ENCODE data around the gene HOXA6.

The HOXA6 gene

DNA sequence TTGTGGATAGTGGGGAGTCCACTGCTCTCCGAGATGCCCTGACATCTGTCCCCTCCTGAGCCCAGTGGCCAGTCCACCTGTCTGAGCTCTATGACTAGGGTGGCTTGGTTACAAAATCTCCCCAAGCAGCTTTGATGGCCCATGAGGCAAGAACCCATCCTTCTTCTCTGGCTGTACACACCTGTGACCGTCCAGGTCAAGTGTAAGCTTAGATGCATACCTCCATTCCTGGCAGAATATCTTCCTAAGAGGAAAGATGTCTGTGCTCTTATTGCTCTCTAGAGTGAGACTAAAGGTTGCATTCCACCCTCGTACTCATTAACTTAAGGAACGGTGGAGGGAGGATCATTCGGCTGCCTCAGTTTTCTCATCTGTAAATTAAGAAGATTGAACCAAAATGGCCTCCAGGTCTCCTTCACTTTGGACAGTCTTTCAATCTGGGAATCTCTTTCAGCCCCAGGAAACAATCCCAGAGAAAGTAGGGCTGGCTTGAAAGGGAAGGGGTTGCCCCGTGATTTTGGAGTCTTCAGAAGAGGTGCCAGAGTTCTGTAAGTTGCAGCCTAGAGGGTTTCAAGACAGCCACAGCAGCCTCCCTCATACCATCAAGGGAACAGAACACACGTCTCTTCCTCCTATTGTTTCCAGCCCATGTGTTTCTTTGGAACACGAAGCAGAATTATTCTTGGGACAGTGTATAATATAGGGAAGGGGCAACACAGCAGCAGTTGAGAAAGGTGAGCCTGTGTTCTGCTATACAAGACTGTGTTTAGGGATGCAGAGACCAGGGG, 22.5 kb downstream of the HOXA6 start:
- no peak for DNase-seq (ENCODE audit: low read depth in 1 of 2, low spot score in 1 of 2)
- Histone ChIP-seq H3K4me3 (replicated peaks; ENCODE audit: insufficient read depth, low read length) (no peak overlapping the region), H3K27ac (replicated peaks) (no peak overlapping the region), H3K27me3 (ENCODE audit: insufficient read depth, poor library complexity, severe bottlenecking) (peaks cover 4% of the 10 kb centered on the region)
- TF ChIP-seq SPI1 (IDR thresholded peaks at IDR 0.05; ENCODE audit: borderline replicate concordance, low read depth) (no peak), GABPA (IDR thresholded peaks at IDR 0.05; ENCODE audit: low read depth) (no peak), POLR2AphosphoS5 (IDR thresholded peaks at IDR 0.05; ENCODE audit: low read depth) (no peak)
- TF ChIP-seq, protein P1, sequence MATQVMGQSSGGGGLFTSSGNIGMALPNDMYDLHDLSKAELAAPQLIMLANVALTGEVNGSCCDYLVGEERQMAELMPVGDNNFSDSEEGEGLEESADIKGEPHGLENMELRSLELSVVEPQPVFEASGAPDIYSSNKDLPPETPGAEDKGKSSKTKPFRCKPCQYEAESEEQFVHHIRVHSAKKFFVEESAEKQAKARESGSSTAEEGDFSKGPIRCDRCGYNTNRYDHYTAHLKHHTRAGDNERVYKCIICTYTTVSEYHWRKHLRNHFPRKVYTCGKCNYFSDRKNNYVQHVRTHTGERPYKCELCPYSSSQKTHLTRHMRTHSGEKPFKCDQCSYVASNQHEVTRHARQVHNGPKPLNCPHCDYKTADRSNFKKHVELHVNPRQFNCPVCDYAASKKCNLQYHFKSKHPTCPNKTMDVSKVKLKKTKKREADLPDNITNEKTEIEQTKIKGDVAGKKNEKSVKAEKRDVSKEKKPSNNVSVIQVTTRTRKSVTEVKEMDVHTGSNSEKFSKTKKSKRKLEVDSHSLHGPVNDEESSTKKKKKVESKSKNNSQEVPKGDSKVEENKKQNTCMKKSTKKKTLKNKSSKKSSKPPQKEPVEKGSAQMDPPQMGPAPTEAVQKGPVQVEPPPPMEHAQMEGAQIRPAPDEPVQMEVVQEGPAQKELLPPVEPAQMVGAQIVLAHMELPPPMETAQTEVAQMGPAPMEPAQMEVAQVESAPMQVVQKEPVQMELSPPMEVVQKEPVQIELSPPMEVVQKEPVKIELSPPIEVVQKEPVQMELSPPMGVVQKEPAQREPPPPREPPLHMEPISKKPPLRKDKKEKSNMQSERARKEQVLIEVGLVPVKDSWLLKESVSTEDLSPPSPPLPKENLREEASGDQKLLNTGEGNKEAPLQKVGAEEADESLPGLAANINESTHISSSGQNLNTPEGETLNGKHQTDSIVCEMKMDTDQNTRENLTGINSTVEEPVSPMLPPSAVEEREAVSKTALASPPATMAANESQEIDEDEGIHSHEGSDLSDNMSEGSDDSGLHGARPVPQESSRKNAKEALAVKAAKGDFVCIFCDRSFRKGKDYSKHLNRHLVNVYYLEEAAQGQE (IDR thresholded peaks at IDR 0.05; ENCODE audit: insufficient replicate concordance, low read depth) = no peak
- TF ChIP-seq, protein P2, sequence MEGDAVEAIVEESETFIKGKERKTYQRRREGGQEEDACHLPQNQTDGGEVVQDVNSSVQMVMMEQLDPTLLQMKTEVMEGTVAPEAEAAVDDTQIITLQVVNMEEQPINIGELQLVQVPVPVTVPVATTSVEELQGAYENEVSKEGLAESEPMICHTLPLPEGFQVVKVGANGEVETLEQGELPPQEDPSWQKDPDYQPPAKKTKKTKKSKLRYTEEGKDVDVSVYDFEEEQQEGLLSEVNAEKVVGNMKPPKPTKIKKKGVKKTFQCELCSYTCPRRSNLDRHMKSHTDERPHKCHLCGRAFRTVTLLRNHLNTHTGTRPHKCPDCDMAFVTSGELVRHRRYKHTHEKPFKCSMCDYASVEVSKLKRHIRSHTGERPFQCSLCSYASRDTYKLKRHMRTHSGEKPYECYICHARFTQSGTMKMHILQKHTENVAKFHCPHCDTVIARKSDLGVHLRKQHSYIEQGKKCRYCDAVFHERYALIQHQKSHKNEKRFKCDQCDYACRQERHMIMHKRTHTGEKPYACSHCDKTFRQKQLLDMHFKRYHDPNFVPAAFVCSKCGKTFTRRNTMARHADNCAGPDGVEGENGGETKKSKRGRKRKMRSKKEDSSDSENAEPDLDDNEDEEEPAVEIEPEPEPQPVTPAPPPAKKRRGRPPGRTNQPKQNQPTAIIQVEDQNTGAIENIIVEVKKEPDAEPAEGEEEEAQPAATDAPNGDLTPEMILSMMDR (IDR thresholded peaks at IDR 0.05; ENCODE audit: insufficient read depth, low read length) = no peak

DNA sequence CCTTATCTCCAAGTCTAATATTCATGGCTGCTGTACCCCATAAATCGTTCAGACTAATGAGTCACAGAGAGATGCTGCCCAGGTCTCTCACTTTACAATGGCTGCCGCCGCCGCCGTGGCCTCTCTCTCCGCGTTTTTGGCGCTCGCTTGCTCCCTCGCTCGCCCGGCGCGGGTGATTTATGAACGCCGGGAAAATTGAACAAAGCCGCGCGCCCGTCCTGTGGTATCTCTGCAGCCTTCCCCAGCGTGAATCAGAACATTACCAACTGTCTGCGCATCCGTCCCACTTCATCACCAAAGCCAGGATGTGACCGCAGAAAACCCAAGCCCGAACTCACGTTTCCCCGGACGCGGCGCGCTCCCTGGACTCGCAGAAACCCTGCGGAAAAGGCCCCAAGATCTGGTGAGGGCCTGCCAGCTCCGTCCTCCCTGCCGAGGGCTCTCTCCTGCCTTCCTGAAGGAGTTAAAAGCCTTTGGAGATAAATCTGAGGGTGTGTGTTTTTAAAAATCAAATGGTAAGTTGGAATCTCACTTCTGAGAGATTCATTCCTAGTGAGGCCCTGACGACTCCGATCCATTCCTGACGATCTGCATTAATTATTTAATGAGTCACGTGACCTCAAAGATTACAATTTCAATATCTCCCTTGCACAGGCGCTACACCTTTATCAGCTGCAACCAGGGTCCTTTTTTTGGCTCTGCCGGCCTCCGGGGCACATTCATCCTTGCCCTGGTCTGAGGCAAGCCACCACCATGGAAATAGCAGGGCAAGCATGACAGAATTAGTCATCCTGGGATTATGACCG, 23.3 kb downstream of the HOXA6 start:
- Histone ChIP-seq H3K27ac (replicated peaks) (no peak overlapping the region), H3K27me3 (ENCODE audit: insufficient read depth, poor library complexity, severe bottlenecking) (peaks cover 4% of the 10 kb centered on the region), H3K4me3 (replicated peaks; ENCODE audit: insufficient read depth, low read length) (no peak overlapping the region)
- TF ChIP-seq GABPA (IDR thresholded peaks at IDR 0.05; ENCODE audit: low read depth) (no peak), SPI1 (IDR thresholded peaks at IDR 0.05; ENCODE audit: borderline replicate concordance, low read depth) (no peak), POLR2AphosphoS5 (IDR thresholded peaks at IDR 0.05; ENCODE audit: low read depth) (no peak)
- TF ChIP-seq, protein P1 (IDR thresholded peaks at IDR 0.05; ENCODE audit: insufficient replicate concordance, low read depth) = no peak
- TF ChIP-seq, protein P2 (IDR thresholded peaks at IDR 0.05; ENCODE audit: insufficient read depth, low read length) = no peak
- DNase-seq (ENCODE audit: low read depth in 1 of 2, low spot score in 1 of 2) = no peak

DNA sequence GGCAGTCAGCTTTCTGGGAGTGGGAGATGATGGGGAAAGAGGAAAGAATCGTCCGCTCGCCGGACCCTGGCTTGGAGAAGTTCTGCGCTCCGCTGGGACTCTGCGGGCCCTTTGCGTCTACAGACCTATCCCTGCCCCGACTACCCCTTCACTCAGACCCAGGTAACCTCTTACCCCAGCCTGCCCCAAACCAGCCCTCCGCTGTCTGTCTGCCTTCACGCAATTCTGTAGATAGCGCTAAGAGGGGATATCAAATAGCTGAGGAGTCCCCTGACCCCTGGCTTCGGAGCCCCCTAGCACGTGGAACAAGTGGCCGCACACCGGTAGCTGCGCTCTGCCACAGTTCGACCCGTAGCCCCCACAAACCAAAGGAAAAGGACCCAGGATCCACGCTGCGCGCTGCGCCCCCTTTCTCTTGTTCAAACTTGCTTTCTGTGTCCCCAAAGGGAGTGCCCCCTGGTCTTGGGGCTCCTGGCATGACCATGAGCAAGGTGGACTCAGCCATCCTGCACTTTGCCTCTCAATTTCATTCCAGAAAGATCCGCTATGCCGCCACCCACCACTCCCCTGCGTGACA, 24.0 kb downstream of the HOXA6 start:
- H3K27ac ChIP-seq (replicated peaks) = no peak overlapping the region
- TF ChIP-seq, protein P2 (IDR thresholded peaks at IDR 0.05; ENCODE audit: insufficient read depth, low read length) = no peak
- TF ChIP-seq POLR2AphosphoS5 (IDR thresholded peaks at IDR 0.05; ENCODE audit: low read depth) (no peak), GABPA (IDR thresholded peaks at IDR 0.05; ENCODE audit: low read depth) (no peak), SPI1 (IDR thresholded peaks at IDR 0.05; ENCODE audit: borderline replicate concordance, low read depth) (no peak)
- TF ChIP-seq, protein P1 (IDR thresholded peaks at IDR 0.05; ENCODE audit: insufficient replicate concordance, low read depth) = no peak
- no peak for DNase-seq (ENCODE audit: low read depth in 1 of 2, low spot score in 1 of 2)
- H3K27me3 ChIP-seq (ENCODE audit: insufficient read depth, poor library complexity, severe bottlenecking) = peaks cover 4% of the 10 kb centered on the region
- no peak overlapping the region for H3K4me3 ChIP-seq (replicated peaks; ENCODE audit: insufficient read depth, low read length)
